ENCODE measurements around the gene PREP. TPM values are rescaled to one million over a fixed set of nuclear protein-coding genes. Genes with fewer than 3 reads are reported as not detected.

The PREP gene
- polyA plus RNA-seq, 1 of the 3 experiments (the other 2 are of a cell fraction) = 20.9 TPM

DNA sequence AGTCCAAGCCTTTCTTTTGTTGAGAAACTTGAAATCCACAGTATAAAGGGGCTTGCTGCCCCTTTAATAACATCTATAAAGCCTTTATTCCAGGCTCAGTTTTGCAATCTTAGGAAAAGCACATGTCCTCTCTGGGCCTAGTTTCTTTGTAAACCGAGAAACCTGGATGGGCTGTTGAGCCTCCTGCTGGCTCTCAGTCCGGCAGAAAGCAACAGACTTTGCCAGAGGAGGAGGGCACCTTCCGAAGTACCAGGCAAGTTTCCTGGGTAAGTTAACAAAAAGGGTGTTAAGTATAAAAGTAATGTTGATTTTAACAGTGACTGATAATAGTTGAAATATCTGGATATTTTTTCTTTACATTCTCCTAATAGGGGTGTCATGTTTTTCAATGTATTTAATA is 124.1 kb downstream of the PREP start:
- 97% methylated on average over 3 of the region's 3 CpGs for WGBS (ENCODE audit: low lambda C conversion rate)
- TF ChIP-seq RCOR1 (IDR thresholded peaks at IDR 0.05; ENCODE audit: low read length) (no peak), FOXM1 (IDR thresholded peaks at IDR 0.05; ENCODE audit: low read depth) (no peak), GATA2 (CRISPR knock-in tag; IDR thresholded peaks at IDR 0.05) (no peak), MEF2A (IDR thresholded peaks at IDR 0.05; ENCODE audit: borderline replicate concordance, low read depth) (no peak), EP300 (IDR thresholded peaks at IDR 0.05; ENCODE audit: borderline replicate concordance in 1 of 2, low read depth in 1 of 2, low read length in 1 of 2) (no peak), TEAD4 (IDR thresholded peaks at IDR 0.05; ENCODE audit: borderline replicate concordance, insufficient read depth) (no peak), FOXJ3 (CRISPR knock-in tag; IDR thresholded peaks at IDR 0.05) (no peak), ELF1 (IDR thresholded peaks at IDR 0.05) (no peak)
- TF ChIP-seq, protein P1, sequence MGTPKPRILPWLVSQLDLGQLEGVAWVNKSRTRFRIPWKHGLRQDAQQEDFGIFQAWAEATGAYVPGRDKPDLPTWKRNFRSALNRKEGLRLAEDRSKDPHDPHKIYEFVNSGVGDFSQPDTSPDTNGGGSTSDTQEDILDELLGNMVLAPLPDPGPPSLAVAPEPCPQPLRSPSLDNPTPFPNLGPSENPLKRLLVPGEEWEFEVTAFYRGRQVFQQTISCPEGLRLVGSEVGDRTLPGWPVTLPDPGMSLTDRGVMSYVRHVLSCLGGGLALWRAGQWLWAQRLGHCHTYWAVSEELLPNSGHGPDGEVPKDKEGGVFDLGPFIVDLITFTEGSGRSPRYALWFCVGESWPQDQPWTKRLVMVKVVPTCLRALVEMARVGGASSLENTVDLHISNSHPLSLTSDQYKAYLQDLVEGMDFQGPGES (IDR thresholded peaks at IDR 0.05; ENCODE audit: low read depth, low read length) = no peak
- TF ChIP-seq, protein P2, sequence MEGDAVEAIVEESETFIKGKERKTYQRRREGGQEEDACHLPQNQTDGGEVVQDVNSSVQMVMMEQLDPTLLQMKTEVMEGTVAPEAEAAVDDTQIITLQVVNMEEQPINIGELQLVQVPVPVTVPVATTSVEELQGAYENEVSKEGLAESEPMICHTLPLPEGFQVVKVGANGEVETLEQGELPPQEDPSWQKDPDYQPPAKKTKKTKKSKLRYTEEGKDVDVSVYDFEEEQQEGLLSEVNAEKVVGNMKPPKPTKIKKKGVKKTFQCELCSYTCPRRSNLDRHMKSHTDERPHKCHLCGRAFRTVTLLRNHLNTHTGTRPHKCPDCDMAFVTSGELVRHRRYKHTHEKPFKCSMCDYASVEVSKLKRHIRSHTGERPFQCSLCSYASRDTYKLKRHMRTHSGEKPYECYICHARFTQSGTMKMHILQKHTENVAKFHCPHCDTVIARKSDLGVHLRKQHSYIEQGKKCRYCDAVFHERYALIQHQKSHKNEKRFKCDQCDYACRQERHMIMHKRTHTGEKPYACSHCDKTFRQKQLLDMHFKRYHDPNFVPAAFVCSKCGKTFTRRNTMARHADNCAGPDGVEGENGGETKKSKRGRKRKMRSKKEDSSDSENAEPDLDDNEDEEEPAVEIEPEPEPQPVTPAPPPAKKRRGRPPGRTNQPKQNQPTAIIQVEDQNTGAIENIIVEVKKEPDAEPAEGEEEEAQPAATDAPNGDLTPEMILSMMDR (IDR thresholded peaks at IDR 0.05) = no peak
- TF ChIP-seq, protein P3, sequence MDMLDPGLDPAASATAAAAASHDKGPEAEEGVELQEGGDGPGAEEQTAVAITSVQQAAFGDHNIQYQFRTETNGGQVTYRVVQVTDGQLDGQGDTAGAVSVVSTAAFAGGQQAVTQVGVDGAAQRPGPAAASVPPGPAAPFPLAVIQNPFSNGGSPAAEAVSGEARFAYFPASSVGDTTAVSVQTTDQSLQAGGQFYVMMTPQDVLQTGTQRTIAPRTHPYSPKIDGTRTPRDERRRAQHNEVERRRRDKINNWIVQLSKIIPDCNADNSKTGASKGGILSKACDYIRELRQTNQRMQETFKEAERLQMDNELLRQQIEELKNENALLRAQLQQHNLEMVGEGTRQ (IDR thresholded peaks at IDR 0.05; ENCODE audit: borderline replicate concordance, low read depth, low read length) = no peak
- no peaks in the 10 kb centered on the region for H3F3A ChIP-seq (replicated peaks; ENCODE audit: insufficient read depth)
- peaks cover 0 to 18% of the 10 kb centered on the region in 2 experiments; a peak in 2 of 4 replicates for H3K4me1 ChIP-seq (ENCODE audit: control insufficient read depth in 1 of 2, insufficient read depth in 2 of 2, low read depth in 1 of 2, low read length in 1 of 2)
- H3K27ac ChIP-seq (ENCODE audit: low read depth in 2 of 2, low read length in 1 of 2) = no peak overlapping the region
- H3K9ac ChIP-seq = no peak overlapping the region
- no peaks in the 10 kb centered on the region for H3K9me3 ChIP-seq
- DNase-seq = no peak
- no peaks in the 10 kb centered on the region for H3K27me3 ChIP-seq (ENCODE audit: insufficient read depth)
- H3K4me2 ChIP-seq = no peak overlapping the region
- H3K4me3 ChIP-seq (ENCODE audit: low read depth in 2 of 2, low read length in 1 of 2) = no peak overlapping the region
- no peaks in the 10 kb centered on the region for H3K9me2 ChIP-seq
- ChIA-PET CTCF (no interaction called here), POLR2A (no interaction called here)
- no peaks in the 10 kb centered on the region for H3K79me2 ChIP-seq (ENCODE audit: insufficient read depth)
- H2AFZ ChIP-seq (ENCODE audit: low read depth) = no peak overlapping the region
- H4K20me1 ChIP-seq (ENCODE audit: insufficient read depth) = no peaks in the 10 kb centered on the region
- peaks cover 44 to 54% of the 10 kb centered on the region in 2 experiments for H3K36me3 ChIP-seq (replicated peaks in 1 of 2; ENCODE audit: control insufficient read depth in 1 of 2, insufficient read depth in 2 of 2, low read length in 1 of 2)

DNA sequence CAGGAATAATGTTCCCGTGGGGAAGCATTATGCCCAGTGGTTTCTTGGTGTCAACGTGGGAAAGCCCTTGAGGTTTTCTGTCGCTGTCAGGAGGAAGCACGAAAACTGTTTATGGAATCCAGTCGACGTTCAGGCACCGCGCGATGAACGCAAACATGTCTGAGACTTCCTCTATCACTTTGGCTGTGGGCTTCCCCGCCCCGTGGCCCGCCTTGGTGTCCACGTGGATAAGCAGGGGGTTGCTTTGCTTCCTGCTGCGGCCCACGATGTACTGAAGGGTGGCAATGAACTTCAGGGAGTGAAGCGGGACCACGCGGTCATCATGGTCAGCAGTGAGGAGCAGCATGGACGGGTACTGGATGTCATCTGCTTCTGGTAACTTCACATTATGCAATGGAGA is 124.8 kb downstream of the PREP start:
- 95% methylated on average over 18 of the region's 20 CpGs for WGBS (ENCODE audit: low lambda C conversion rate)
- Histone ChIP-seq H3K36me3 (replicated peaks in 1 of 2; ENCODE audit: control insufficient read depth in 1 of 2, insufficient read depth in 2 of 2, low read length in 1 of 2) (peaks cover 44 to 54% of the 10 kb centered on the region in 2 experiments), H3K4me1 (ENCODE audit: control insufficient read depth in 1 of 2, insufficient read depth in 2 of 2, low read depth in 1 of 2, low read length in 1 of 2) (peaks cover 0 to 20% of the 10 kb centered on the region in 2 experiments; a peak in 2 of 4 replicates), H3K27ac (ENCODE audit: low read depth in 2 of 2, low read length in 1 of 2) (no peak overlapping the region), H3K9me3 (no peaks in the 10 kb centered on the region), H3F3A (replicated peaks; ENCODE audit: insufficient read depth) (no peaks in the 10 kb centered on the region), H3K79me2 (ENCODE audit: insufficient read depth) (no peaks in the 10 kb centered on the region), H3K9ac (no peak overlapping the region), H4K20me1 (ENCODE audit: insufficient read depth) (no peaks in the 10 kb centered on the region), H3K4me3 (ENCODE audit: low read depth in 2 of 2, low read length in 1 of 2) (no peak overlapping the region), H2AFZ (ENCODE audit: low read depth) (no peak overlapping the region), H3K27me3 (ENCODE audit: insufficient read depth) (no peaks in the 10 kb centered on the region), H3K4me2 (no peak overlapping the region), H3K9me2 (no peaks in the 10 kb centered on the region)
- no peak for DNase-seq
- CTCF ChIA-PET = no interaction called here
- TF ChIP-seq FOSL2 (IDR thresholded peaks at IDR 0.05; ENCODE audit: borderline replicate concordance, low read depth) = no peak
- TF ChIP-seq SIN3A (IDR thresholded peaks at IDR 0.05; ENCODE audit: borderline replicate concordance, low read depth, low read length) = no peak
- no peak for TF ChIP-seq GATA2 (CRISPR knock-in tag; IDR thresholded peaks at IDR 0.05)
- TF ChIP-seq JUND (IDR thresholded peaks at IDR 0.05) = no peak
- TF ChIP-seq, protein P4, sequence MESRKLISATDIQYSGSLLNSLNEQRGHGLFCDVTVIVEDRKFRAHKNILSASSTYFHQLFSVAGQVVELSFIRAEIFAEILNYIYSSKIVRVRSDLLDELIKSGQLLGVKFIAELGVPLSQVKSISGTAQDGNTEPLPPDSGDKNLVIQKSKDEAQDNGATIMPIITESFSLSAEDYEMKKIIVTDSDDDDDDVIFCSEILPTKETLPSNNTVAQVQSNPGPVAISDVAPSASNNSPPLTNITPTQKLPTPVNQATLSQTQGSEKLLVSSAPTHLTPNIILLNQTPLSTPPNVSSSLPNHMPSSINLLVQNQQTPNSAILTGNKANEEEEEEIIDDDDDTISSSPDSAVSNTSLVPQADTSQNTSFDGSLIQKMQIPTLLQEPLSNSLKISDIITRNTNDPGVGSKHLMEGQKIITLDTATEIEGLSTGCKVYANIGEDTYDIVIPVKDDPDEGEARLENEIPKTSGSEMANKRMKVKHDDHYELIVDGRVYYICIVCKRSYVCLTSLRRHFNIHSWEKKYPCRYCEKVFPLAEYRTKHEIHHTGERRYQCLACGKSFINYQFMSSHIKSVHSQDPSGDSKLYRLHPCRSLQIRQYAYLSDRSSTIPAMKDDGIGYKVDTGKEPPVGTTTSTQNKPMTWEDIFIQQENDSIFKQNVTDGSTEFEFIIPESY (IDR thresholded peaks at IDR 0.05; ENCODE audit: borderline replicate concordance, low read depth) = no peak
- no peak for TF ChIP-seq FOXJ3 (CRISPR knock-in tag; IDR thresholded peaks at IDR 0.05)
- TF ChIP-seq RXRA (IDR thresholded peaks at IDR 0.05; ENCODE audit: borderline replicate concordance, low read depth) = no peak
- no peak for TF ChIP-seq RCOR1 (IDR thresholded peaks at IDR 0.05; ENCODE audit: low read length)
- no peak for TF ChIP-seq EZH2phosphoT487 (IDR thresholded peaks at IDR 0.05; ENCODE audit: borderline replicate concordance, low read depth)
- no peak for TF ChIP-seq GABPA (IDR thresholded peaks at IDR 0.05; ENCODE audit: low read depth)
- TF ChIP-seq CHD2 (IDR thresholded peaks at IDR 0.05; ENCODE audit: low read length, partially characterized antibody) = no peak
- TF ChIP-seq FOXM1 (IDR thresholded peaks at IDR 0.05; ENCODE audit: low read depth) = no peak
- POLR2A ChIA-PET = no interaction called here

Data from SK-N-SH (cell line).